HG02571 (cell line): ENCODE results near the gene FKBP7.
"Not testable (repeated sequence)": the region's sequence is repeated elsewhere in the genome, so short reads cannot be mapped to it uniquely, and the experiment has no call there.

ENCODE experiments used
- ATAC-seq: cut with Tn5 transposase; IDR thresholded peaks from one replicate; pipeline ENCODE4 v1.9.1; 2021; ENCODE audit warnings: mild to moderate bottlenecking, moderate library complexity; ENCODE audit not compliant: unreplicated experiment

FKBP7 gene

GRCh38 chr2:178478439-178479274, at the start of gene FKBP7:
Gene FKBP7 (minus strand): TSS chr2:178478600. CDS start chr2:178478499, 101 bp downstream.
- ATAC-seq: peak; percentile 55

GRCh38 chr2:178527592-178527991, 49.2 kb upstream of the FKBP7 start:
- no peak for ATAC-seq

- ATAC-seq: no peak
Observed at GRCh38 chr2:178526256-178526655, 47.9 kb upstream of the FKBP7 start.

- ATAC-seq: not testable (repeated sequence)
Observed at GRCh38 chr2:178525460-178525859, 47.1 kb upstream of the FKBP7 start.

- not testable (repeated sequence) for ATAC-seq
Observed at GRCh38 chr2:178525010-178525409, 46.6 kb upstream of the FKBP7 start.

GRCh38 chr2:178523596-178524134, 45.3 kb upstream of the FKBP7 start:
- ATAC-seq: no peak

GRCh38 chr2:178522950-178523595, 44.7 kb upstream of the FKBP7 start:
- peak; percentile 87 for ATAC-seq

- no peak for ATAC-seq
Observed at GRCh38 chr2:178521304-178522150, 43.1 kb upstream of the FKBP7 start.

- ATAC-seq: no peak
Observed at GRCh38 chr2:178517496-178517895, 39.1 kb upstream of the FKBP7 start.

- no peak for ATAC-seq
Observed at GRCh38 chr2:178514664-178515063, 36.3 kb upstream of the FKBP7 start.

- no peak for ATAC-seq
Observed at GRCh38 chr2:178513876-178514275, 35.5 kb upstream of the FKBP7 start.

- no peak for ATAC-seq
Observed at GRCh38 chr2:178512484-178512883, 34.1 kb upstream of the FKBP7 start.

- ATAC-seq: no peak
Observed at GRCh38 chr2:178510384-178510783, 32.0 kb upstream of the FKBP7 start.

- ATAC-seq: no peak
Observed at GRCh38 chr2:178508646-178509045, 30.2 kb upstream of the FKBP7 start.

GRCh38 chr2:178506949-178507348, 28.5 kb upstream of the FKBP7 start:
- ATAC-seq: no peak

- no peak for ATAC-seq
Observed at GRCh38 chr2:178506524-178506923, 28.1 kb upstream of the FKBP7 start.

- ATAC-seq: no peak
Observed at GRCh38 chr2:178506101-178506500, 27.7 kb upstream of the FKBP7 start.

GRCh38 chr2:178502751-178503150, 24.4 kb upstream of the FKBP7 start:
- no peak for ATAC-seq

- ATAC-seq: no peak
Observed at GRCh38 chr2:178499640-178500039, 21.2 kb upstream of the FKBP7 start.

GRCh38 chr2:178498137-178498536, 19.7 kb upstream of the FKBP7 start:
- ATAC-seq: no peak

- no peak for ATAC-seq
Observed at GRCh38 chr2:178496049-178496448, 17.6 kb upstream of the FKBP7 start.
